Ascending aorta (tissue), 2 donors: ENCODE data around the gene ROCK2. TPM values are rescaled to one million over a fixed set of nuclear protein-coding genes. Genes with fewer than 3 reads are reported as not detected.

Experiments used
- DNase-seq, 2 donors: peaks; one replicate each; pipeline ENCODE4 v3.0.0-alpha.2; 2019; ENCODE audit warnings: low spot score in 2 of 2
- H3K27ac ChIP-seq, 2 donors: fragments of 200-600 bp; sonication (generic); one replicate each; pipeline ENCODE4 v1.5.1; 2016 to 2017; ENCODE audit warnings: mild to moderate bottlenecking in 1 of 2
- H3K27me3 ChIP-seq: fragments of 200-600 bp; sonication (generic); one replicate; pipeline ENCODE4 v1.5.1; 2017
- H3K36me3 ChIP-seq, 2 donors: fragments of 200-600 bp; sonication (generic); one replicate each; pipeline ENCODE4 v1.5.1; 2016
- H3K4me1 ChIP-seq, 2 donors: fragments of 200-600 bp; sonication (generic); one replicate each; pipeline ENCODE4 v1.5.1; 2016 to 2017; ENCODE audit warnings: mild to moderate bottlenecking in 1 of 2
- H3K4me3 ChIP-seq, 2 donors: fragments of 200-600 bp; sonication (generic); one replicate each; pipeline ENCODE4 v1.5.1; 2016 to 2017; ENCODE audit warnings: mild to moderate bottlenecking in 1 of 2
- H3K9me3 ChIP-seq, 2 donors: fragments of 200-600 bp; sonication (generic); one replicate each; pipeline ENCODE4 v1.5.1; 2016
- intact Hi-C: fragments of 100-400 bp; cut with DNase I; formaldehyde crosslinking; loops from one replicate; pipeline ENCODE4 v1.15.1; 2023
- total RNA-seq: library from RNA; depleted of rRNA; stranded (reverse); fragments of >200 nt; gene quantifications from one replicate; pipeline ENCODE4 v1.1.0, GENCODE V29; 2016
- TF ChIP-seq, protein P1 (sequence below), 3 experiments: fragments of 200-600 bp in 2 of 3; fragments of 450-650 bp in 1 of 3; sonication (generic) in 2 of 3; IDR thresholded peaks; one replicate each; pipeline ENCODE4 v1.5.1; 2016 to 2019; ENCODE audit warnings: antibody characterized with exemption in 3 of 3, mild to moderate bottlenecking in 1 of 3, moderate library complexity in 1 of 3

Gene ROCK2
- total RNA-seq, 1 donor from 2014 or later = 33.0 TPM

DNA sequence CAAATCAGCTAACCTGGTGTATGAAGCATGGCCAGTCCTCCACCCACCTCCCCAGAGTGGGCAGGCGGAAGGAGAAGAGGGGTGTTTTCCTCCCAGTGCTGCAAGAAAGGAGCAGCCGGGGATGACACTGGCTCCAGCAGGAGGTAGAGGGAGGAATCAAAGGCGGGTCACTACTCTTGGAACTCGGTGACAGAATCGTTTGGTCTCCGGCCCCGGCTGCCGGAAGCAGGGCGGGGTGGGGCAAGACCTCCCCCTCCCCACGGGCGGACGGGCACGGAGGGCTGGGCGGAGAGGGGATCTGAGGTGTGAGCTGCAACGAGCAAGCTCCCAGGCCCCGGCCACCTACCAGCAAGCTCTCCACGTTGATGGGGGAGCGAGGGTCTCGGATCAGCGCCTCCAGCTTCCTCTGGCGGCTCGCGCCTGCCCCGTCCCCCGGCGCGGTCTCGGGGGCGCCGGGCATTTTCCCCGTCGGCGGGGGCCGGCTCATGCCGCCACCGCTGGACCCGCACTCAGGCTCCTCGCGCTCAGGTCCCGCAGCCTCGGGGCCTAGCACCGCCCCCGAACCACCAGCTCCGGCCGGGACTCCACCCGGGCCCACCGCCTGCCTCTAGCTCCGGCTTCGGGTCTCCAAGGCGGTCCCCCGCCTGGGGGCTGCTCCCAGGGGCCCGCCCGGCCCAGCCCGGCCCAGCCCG, 640 bp downstream of the ROCK2 start:
- H3K9me3 ChIP-seq = no peaks in the 10 kb centered on the region
- DNase-seq = peak in 1 of 2 donors; percentile 76
- peak overlapping the region; percentile 100 for H3K4me3 ChIP-seq
- no peaks in the 10 kb centered on the region for H3K27me3 ChIP-seq
- intact Hi-C loops = loop anchor here (2.0 to 10.0 kb wide), 3 partner anchors 109 to 211 kb away; partner anchors contain the start of gene E2F6
- H3K36me3 ChIP-seq = no peaks in the 10 kb centered on the region
- H3K27ac ChIP-seq = peak overlapping the region; percentile 99 to 100
- H3K4me1 ChIP-seq = peaks cover 0 to 17% of the 10 kb centered on the region in 2 donors
- TF ChIP-seq, protein P1, sequence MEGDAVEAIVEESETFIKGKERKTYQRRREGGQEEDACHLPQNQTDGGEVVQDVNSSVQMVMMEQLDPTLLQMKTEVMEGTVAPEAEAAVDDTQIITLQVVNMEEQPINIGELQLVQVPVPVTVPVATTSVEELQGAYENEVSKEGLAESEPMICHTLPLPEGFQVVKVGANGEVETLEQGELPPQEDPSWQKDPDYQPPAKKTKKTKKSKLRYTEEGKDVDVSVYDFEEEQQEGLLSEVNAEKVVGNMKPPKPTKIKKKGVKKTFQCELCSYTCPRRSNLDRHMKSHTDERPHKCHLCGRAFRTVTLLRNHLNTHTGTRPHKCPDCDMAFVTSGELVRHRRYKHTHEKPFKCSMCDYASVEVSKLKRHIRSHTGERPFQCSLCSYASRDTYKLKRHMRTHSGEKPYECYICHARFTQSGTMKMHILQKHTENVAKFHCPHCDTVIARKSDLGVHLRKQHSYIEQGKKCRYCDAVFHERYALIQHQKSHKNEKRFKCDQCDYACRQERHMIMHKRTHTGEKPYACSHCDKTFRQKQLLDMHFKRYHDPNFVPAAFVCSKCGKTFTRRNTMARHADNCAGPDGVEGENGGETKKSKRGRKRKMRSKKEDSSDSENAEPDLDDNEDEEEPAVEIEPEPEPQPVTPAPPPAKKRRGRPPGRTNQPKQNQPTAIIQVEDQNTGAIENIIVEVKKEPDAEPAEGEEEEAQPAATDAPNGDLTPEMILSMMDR (IDR thresholded peaks at IDR 0.05) = no peak

DNA sequence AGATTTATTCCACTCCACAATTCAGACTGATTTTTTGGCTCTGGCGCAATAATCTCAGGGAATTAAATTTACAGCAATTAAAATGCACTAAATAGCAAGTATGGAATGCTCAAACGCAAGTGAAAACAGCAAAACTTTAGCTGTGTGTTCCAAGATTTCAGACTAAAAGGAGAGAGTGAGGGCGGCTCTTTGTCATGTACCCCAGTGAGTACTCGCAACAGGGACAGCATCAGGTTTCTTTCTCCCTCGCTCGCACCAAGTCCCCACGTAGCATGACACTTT, 1.1 kb downstream of the ROCK2 start:
- H3K36me3 ChIP-seq = no peaks in the 10 kb centered on the region
- TF ChIP-seq, protein P1 (IDR thresholded peaks at IDR 0.05) = no peak
- H3K4me1 ChIP-seq = peaks cover 0 to 19% of the 10 kb centered on the region in 2 donors
- H3K9me3 ChIP-seq = no peaks in the 10 kb centered on the region
- peak overlapping the region; percentile 100 for H3K4me3 ChIP-seq
- peak overlapping the region; percentile 99 to 100 for H3K27ac ChIP-seq
- intact Hi-C loops = loop anchor here (5.0 to 10.0 kb wide), 2 partner anchors 109 to 211 kb away; a partner anchor contains a TSS
- DNase-seq = no peak
- H3K27me3 ChIP-seq = no peaks in the 10 kb centered on the region

DNA sequence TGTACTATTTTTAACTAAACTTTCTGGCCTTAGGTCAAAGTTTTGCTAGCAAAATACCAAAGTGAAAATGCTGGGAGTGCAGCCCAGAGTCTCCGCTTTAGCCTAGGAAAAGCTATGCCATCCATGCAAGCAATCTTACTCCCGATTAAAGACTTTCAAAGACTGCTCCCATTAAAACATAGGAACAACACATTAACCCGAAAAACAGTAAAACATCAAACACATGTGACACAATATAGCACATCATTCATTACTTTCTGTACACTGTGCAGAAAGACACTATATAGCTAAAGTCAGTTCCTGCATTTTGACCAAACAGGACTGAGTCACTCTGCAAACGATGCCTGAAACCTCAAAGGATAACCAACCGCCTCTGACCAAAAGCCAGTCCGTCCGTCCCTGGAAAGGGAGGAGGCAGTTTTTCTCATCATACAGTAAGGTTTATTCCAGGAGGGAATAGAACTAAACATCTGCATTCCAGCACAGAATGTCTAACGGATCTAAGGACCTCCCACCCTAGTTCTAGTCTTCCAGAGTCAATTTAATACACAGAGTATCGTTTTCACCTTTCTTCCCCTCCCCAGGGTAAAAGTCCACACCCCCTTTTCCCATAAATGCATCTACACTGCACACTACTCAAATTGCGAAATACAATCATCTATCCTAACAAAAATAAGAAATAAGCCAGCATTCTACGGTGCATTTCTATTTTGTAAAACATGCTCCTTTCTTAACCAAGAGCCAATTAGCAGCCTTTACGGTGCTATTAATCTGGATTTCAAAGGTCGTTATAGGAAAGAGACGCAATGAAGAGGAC, 1.7 kb downstream of the ROCK2 start:
- H3K4me1 ChIP-seq = peaks cover 0 to 24% of the 10 kb centered on the region in 2 donors
- intact Hi-C loops = loop anchor here (5.0 to 10.0 kb wide), 2 partner anchors 108 to 210 kb away; a partner anchor contains a TSS

DNA sequence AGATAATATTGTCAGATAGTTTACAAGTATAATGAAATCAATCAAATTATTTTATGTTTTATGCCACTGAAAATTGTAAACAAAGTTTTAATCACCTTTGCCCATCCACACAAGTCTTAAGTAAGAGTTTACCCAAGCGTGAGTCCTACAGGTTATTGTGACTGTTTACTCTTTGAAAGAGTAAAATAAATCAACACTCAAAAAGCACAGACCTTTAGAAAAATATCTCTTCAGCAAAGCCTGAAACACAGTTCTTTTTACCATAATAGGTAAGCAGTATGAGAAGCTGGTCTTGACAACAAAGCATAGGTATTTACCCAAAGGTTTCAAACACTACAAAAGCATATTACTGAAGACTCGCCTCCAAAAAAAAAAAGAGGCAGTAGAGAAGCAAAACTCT, 3.7 kb downstream of the ROCK2 start:
- TF ChIP-seq, protein P1 (IDR thresholded peaks at IDR 0.05) = no peak
- Histone ChIP-seq H3K27me3 (no peaks in the 10 kb centered on the region), H3K36me3 (no peaks in the 10 kb centered on the region), H3K27ac (peak overlapping the region in 1 of 2 donors; percentile 100), H3K4me3 (peak overlapping the region; percentile 100), H3K4me1 (peaks cover 0 to 21% of the 10 kb centered on the region in 2 donors), H3K9me3 (no peaks in the 10 kb centered on the region)
- no peak for DNase-seq
- intact Hi-C loops = loop anchor here (5.0 to 10.0 kb wide), 2 partner anchors 106 to 208 kb away; a partner anchor contains a TSS

More for the DNA sequence above, 1.7 kb downstream of the ROCK2 start:
- peak in 1 of 2 donors; percentile 70 for DNase-seq
- no peaks in the 10 kb centered on the region for H3K36me3 ChIP-seq
- H3K27me3 ChIP-seq = no peaks in the 10 kb centered on the region
- H3K27ac ChIP-seq = peak overlapping the region; percentile 99 to 100
- no peaks in the 10 kb centered on the region for H3K9me3 ChIP-seq
- peak overlapping the region; percentile 100 for H3K4me3 ChIP-seq
- TF ChIP-seq, protein P1 (IDR thresholded peaks at IDR 0.05) = no peak

DNA sequence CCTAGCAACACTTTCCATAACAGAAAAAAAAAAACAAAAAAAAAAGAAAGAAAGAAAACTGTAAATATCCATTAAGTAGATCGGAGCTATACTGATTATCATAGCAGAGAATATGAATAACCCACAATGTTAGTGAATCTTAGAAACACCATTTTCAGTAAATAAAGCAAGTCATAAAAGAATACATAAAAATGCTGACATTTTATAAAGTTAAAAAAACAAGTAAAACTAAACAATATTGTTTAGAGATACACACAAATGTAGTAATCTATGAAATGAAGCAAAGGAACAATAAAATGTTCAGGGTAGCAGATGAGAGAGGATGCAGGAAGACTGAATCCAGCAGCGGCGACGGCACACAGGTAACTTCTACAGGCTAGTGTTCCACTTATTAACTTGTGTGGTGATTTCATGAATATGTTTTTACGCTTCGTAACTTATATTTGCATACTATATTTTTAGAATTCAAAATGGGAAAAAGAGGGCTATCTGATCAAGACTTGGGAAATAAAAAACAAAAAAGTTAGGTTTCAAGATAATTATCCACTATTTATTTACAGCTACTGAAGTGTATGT, 4.8 kb downstream of the ROCK2 start:
- TF ChIP-seq, protein P1 (IDR thresholded peaks at IDR 0.05) = no peak
- H3K9me3 ChIP-seq = no peaks in the 10 kb centered on the region
- peak overlapping the region in 1 of 2 donors; percentile 100 for H3K27ac ChIP-seq
- H3K36me3 ChIP-seq = no peaks in the 10 kb centered on the region
- intact Hi-C loops = loop anchor here (5.0 to 10.0 kb wide), 2 partner anchors 105 to 207 kb away; a partner anchor contains a TSS
- H3K4me3 ChIP-seq = peak overlapping the region; percentile 2 to 100
- H3K4me1 ChIP-seq = peaks cover 0 to 19% of the 10 kb centered on the region in 2 donors
- no peaks in the 10 kb centered on the region for H3K27me3 ChIP-seq
- no peak for DNase-seq
